Measurements from ENCODE around the gene LRRC75B.
"Not testable (repeated sequence)": the region's sequence is repeated elsewhere in the genome, so short reads cannot be mapped to it uniquely, and the experiment has no call there.

Gene LRRC75B

DNA sequence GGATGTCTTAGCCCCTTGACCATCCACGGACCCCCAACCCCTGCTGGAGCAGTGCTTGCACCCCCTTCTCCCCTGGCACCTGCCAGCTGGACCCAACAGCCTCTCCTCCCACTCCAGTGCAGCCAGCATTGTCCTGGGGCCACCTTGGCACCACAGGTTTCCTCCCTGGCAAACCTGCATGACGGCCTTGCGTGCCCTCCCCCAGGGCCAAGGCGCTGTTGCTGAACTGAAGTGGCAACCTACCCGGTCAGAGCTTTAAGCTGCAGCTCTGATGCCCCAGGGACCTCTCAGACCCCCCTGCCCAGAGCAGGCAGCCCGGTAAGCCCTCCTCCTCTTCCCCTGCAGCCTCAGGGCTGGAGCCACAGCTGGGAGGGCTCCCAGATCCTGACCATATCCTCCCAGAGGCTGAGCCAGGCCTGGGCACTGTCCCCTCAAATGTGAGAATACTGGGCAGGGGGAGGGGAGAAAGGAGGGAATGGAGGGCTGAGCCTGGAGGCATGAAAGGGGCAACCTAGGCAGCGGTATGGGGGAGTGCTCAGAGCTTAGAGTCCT lies 1.8 kb upstream of the LRRC75B start:
- TF ChIP-seq CTCF (IDR thresholded peaks at IDR 0.05; ENCODE audit: low read depth, low read length) = no peak
- no peak for DNase-seq (ENCODE audit: extremely low read depth, low read depth)

DNA sequence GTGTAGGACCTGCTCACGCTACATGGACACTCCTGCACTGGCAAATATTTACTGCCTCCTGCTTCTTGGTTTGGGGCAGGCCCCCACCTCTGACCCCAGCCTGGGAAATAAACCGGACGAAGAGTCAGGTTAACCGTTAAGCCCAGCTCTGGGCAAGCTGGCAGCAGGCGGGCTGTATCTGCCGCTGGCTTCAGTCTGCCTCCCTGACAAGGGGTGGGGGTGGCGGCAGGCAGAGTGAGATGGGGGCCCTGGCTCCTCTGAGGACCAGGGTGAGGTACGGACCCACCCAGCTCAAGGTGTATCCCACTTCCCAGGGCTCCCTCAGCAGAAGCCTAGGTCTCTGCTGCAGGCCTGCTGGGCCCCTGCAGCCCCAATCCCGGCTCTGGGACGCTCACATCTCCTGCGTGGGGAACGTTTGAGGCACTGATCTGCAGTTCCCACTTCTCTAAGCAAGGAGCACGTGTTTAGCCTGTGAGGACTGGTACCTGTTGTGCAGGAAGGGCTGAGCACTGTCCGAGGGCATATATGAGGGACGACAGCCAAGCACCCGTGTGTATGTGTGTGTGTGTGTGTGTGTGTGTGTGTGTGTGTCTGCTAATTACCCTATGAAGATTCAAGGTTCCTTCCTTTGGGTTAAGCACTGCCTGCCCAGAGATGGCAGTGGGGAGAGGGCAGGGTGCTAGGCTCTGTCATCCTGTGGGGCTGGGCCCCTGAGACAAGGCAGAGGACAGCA lies 1.1 kb upstream of the LRRC75B start:
- no peak for DNase-seq (ENCODE audit: extremely low read depth, low read depth)
- TF ChIP-seq CTCF (IDR thresholded peaks at IDR 0.05; ENCODE audit: low read depth, low read length) = no peak

- not testable (repeated sequence) for DNase-seq (ENCODE audit: extremely low read depth, low read depth)
Measured at GRCh38 chr22:24593559-24593835, 624 bp upstream of the LRRC75B start.

GRCh38 chr22:24592058-24592850 lies 619 bp downstream of the LRRC75B start:
- DNase-seq (ENCODE audit: extremely low read depth, low read depth) = no peak

GRCh38 chr22:24591286-24591830 lies 1.5 kb downstream of the LRRC75B start:
- TF ChIP-seq CTCF (IDR thresholded peaks at IDR 0.05; ENCODE audit: low read depth, low read length) = no peak
- DNase-seq (ENCODE audit: extremely low read depth, low read depth) = no peak

More at GRCh38 chr22:24592058-24592850, 619 bp downstream of the LRRC75B start:
- no peak for TF ChIP-seq CTCF (IDR thresholded peaks at IDR 0.05; ENCODE audit: low read depth, low read length)

- no peak for TF ChIP-seq CTCF (IDR thresholded peaks at IDR 0.05; ENCODE audit: low read depth, low read length)
- no peak for DNase-seq (ENCODE audit: extremely low read depth, low read depth)
Measured at GRCh38 chr22:24590596-24591173, 2.2 kb downstream of the LRRC75B start.

- no peak for DNase-seq (ENCODE audit: extremely low read depth, low read depth)
- TF ChIP-seq CTCF (IDR thresholded peaks at IDR 0.05; ENCODE audit: low read depth, low read length) = no peak
Measured at GRCh38 chr22:24589518-24590030, 3.3 kb downstream of the LRRC75B start.
